Spinal cord (tissue), 10 donors: ENCODE data around the gene HP. TPM values are rescaled to one million over a fixed set of nuclear protein-coding genes. Genes with fewer than 3 reads are reported as not detected.

Experiments used
- DNase-seq, 6 donors: peaks; one replicate each; pipeline versions ENCODE4 v3.0.0 to v3.0.0-alpha.2; 2013 to 2015; ENCODE audit warnings: low spot score in 6 of 6, low read depth in 4 of 6
- H3K27ac ChIP-seq: one replicate; pipeline ENCODE4 v1.5.1; 2013; ENCODE audit warnings: low read depth, low read length, control low read depth
- H3K27me3 ChIP-seq: one replicate; pipeline ENCODE4 v1.6.1; 2013; ENCODE audit warnings: low read length; ENCODE audit not compliant: control insufficient read depth, insufficient read depth
- H3K36me3 ChIP-seq: one replicate; pipeline ENCODE4 v1.6.1; 2013; ENCODE audit warnings: low read length; ENCODE audit not compliant: control insufficient read depth, insufficient read depth
- H3K4me1 ChIP-seq: one replicate; pipeline ENCODE4 v1.6.1; 2013; ENCODE audit warnings: low read length; ENCODE audit not compliant: control insufficient read depth, insufficient read depth
- H3K4me3 ChIP-seq: one replicate; pipeline ENCODE4 v1.5.1; 2013; ENCODE audit warnings: low read depth, low read length, control low read depth
- H3K9me3 ChIP-seq: one replicate; pipeline ENCODE4 v1.6.1; 2013; ENCODE audit warnings: low read length; ENCODE audit not compliant: control insufficient read depth, insufficient read depth
- WGBS: methylation state at CpG from one replicate; pipeline ENCODE4 v1.1.5; 2013; ENCODE audit warnings: missing lambda C conversion rate; ENCODE audit not compliant: insufficient coverage; 5-methylcytosine and 5-hydroxymethylcytosine counted together
- polyA plus RNA-seq, 2 donors: library from polyadenylated mRNA; unstranded; fragments of 120-200 nt; gene quantifications; one replicate each; pipeline ENCODE4 v1.2.1, GENCODE V29; 2013; ENCODE audit not compliant: insufficient read length in 2 of 2
- total RNA-seq, 2 donors: library from RNA; depleted of rRNA in 1 of 2; stranded (reverse); fragments of 120-200 nt in 1 of 2; fragments of >200 nt in 1 of 2; gene quantifications; one replicate each; pipeline versions ENCODE4 v1.2.3 to v1.2.4, GENCODE V29; 2013 to 2014
- donor health status: healthy.

Gene HP
- total and polyA plus RNA-seq, 4 donors = 0.77 to 10.4 (median 1.4) TPM

GRCh38 chr16:72018470-72018869, 35.8 kb upstream of the HP start:
- DNase-seq = no peak
- no peak overlapping the region for H3K27ac ChIP-seq
- H3K9me3 ChIP-seq = no peaks in the 10 kb centered on the region
- WGBS = 80% methylated on average over 8 of the region's 9 CpGs
- H3K27me3 ChIP-seq = no peaks in the 10 kb centered on the region
- H3K4me1 ChIP-seq = peaks cover 4% of the 10 kb centered on the region
- no peak overlapping the region for H3K4me3 ChIP-seq
- H3K36me3 ChIP-seq = peaks cover 45% of the 10 kb centered on the region

DNA sequence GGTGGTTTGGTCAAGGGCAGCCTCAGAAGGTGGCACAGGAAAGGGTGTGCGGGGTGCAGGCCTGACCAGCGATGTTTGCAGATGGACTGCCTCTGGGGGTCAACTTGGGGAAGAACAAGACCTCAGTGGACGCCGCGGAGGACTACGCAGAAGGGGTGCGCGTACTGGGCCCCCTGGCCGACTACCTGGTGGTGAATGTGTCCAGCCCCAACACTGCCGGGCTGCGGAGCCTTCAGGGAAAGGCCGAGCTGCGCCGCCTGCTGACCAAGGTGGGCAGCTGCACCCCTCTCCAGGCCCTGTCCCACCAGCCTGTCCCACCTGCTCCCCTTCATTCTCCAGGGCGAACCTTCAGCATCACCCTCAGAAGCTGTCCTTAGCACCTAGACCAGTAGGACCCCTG, 33.3 kb upstream of the HP start:
- 71% methylated on average over 15 of the region's 15 CpGs for WGBS
- Histone ChIP-seq H3K36me3 (peaks cover 60% of the 10 kb centered on the region), H3K4me1 (no peaks in the 10 kb centered on the region), H3K9me3 (no peaks in the 10 kb centered on the region), H3K27me3 (no peaks in the 10 kb centered on the region), H3K4me3 (no peak overlapping the region), H3K27ac (no peak overlapping the region)
- no peak for DNase-seq

- no peak overlapping the region for H3K27ac ChIP-seq
- peaks cover 60% of the 10 kb centered on the region for H3K36me3 ChIP-seq
- no peak for DNase-seq
- 78% methylated on average over 13 of the region's 13 CpGs for WGBS
- no peaks in the 10 kb centered on the region for H3K9me3 ChIP-seq
- H3K4me3 ChIP-seq = no peak overlapping the region
- H3K4me1 ChIP-seq = no peaks in the 10 kb centered on the region
- no peaks in the 10 kb centered on the region for H3K27me3 ChIP-seq
Measured at GRCh38 chr16:72022127-72022526, 32.2 kb upstream of the HP start.

DNA sequence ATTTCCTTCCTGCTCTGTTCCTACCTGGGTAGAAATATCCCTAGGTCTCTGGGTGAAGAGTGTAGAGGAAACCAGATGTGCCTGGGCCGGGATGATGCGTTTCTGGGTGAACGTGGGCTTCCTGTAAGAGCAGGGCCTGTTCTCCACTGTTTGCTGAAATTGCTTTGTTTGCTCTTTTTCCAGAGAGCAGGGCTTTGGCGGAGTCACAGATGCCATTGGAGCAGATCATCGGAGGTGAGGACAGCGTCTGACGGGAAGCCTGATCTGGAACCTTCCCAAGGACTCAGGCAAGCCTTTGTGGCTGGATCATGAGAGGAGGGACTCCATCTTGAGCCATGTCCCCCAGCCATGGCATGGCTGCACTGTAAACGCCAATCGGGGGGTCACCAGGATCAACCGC, 30.3 kb upstream of the HP start:
- no peaks in the 10 kb centered on the region for H3K4me1 ChIP-seq
- no peaks in the 10 kb centered on the region for H3K9me3 ChIP-seq
- H3K36me3 ChIP-seq = peaks cover 49% of the 10 kb centered on the region
- no peak for DNase-seq
- 91% methylated on average over 9 of the region's 10 CpGs for WGBS
- no peak overlapping the region for H3K27ac ChIP-seq
- no peaks in the 10 kb centered on the region for H3K27me3 ChIP-seq
- H3K4me3 ChIP-seq = no peak overlapping the region

GRCh38 chr16:72024862-72025382, 29.4 kb upstream of the HP start:
- Histone ChIP-seq H3K36me3 (peaks cover 49% of the 10 kb centered on the region), H3K4me3 (no peak overlapping the region), H3K27ac (no peak overlapping the region), H3K4me1 (no peaks in the 10 kb centered on the region), H3K27me3 (no peaks in the 10 kb centered on the region), H3K9me3 (no peaks in the 10 kb centered on the region)
- DNase-seq = no peak
- 100% methylated on average over 1 of the region's 6 CpGs for WGBS

DNA sequence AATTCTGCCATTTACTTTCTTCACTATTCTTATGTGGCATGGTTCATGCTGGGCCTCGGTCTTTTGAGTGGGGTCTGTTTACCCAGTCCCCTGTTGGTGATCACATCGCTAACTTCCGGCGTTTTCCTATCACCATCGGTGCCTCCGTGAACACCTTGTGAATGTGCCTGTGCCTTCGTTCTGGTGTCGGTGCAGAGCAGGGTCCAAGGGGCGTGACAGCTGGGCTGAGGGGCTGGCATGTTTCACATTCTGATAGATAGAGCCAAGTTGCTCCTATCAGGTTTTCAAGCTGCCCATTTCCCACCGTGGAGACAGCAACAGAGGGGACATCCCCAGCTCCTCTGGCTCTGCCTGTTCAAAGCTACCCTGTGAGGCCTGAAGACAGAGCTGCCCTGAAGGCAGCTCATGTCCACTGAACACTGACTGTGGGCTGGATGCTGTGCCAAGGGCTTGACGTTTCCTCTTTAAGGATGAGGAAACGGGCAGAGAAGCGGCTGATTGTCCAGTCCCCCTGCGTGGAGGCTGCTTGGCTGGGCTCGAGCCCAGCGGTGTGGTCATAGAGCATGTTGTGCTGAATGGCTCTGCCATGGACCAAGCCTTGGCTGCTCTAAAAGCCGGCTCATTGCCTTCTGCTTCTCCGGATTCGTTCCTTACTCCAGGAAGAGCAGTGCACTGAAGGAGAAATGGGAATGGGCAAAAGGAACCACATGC, 28.7 kb upstream of the HP start:
- Histone ChIP-seq H3K4me1 (no peaks in the 10 kb centered on the region), H3K36me3 (peaks cover 48% of the 10 kb centered on the region), H3K4me3 (no peak overlapping the region), H3K27me3 (no peaks in the 10 kb centered on the region), H3K27ac (no peak overlapping the region), H3K9me3 (no peaks in the 10 kb centered on the region)
- DNase-seq = no peak
- WGBS = 89% methylated on average over 19 of the region's 19 CpGs

DNA sequence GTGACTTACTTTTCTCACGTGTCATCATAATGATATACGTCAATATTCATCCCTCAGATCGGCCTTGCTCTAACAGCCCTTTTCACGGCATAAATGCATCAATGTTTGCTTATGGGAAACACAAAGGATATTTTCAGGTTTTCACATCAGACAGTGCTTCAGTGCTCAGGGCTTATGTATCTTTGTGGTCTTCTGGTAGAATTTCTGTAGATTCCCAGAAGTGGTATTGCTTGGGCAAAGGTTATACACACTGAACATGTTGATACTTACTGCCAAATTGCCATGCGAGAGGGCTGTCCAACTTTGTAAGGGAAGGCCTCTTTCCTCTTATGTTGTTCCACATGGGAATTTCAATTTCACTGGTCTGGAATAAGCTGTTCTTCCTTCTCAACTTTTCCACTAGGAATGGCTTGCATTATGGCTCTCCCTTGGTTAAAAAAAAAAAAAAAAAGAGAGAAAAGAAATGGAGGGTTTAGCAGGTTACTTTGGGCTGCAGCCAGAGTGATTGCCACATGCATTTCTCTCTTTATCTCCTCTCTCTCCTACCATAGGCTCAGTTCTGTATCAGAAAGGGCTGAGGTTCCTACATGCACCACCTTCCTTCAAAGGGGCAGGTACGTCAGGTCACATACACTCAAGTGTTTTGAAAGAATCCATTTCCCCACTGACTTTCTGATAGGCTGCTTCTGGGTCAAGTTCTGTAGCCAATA, 26.5 kb upstream of the HP start:
- WGBS = 93% methylated on average over 3 of the region's 6 CpGs
- Histone ChIP-seq H3K27me3 (no peaks in the 10 kb centered on the region), H3K9me3 (no peaks in the 10 kb centered on the region), H3K4me3 (no peak overlapping the region), H3K4me1 (no peaks in the 10 kb centered on the region), H3K36me3 (peaks cover 26% of the 10 kb centered on the region), H3K27ac (no peak overlapping the region)
- no peak for DNase-seq

- no peak for DNase-seq
- Histone ChIP-seq H3K4me1 (no peaks in the 10 kb centered on the region), H3K27me3 (no peaks in the 10 kb centered on the region), H3K4me3 (no peak overlapping the region), H3K9me3 (no peaks in the 10 kb centered on the region), H3K36me3 (peaks cover 10% of the 10 kb centered on the region), H3K27ac (no peak overlapping the region)
- 91% methylated on average over 6 of the region's 7 CpGs for WGBS
Measured at GRCh38 chr16:72029567-72030271, 24.6 kb upstream of the HP start.

- H3K27me3 ChIP-seq = no peaks in the 10 kb centered on the region
- no peaks in the 10 kb centered on the region for H3K9me3 ChIP-seq
- 60% methylated on average over 1 of the region's 4 CpGs for WGBS
- no peak overlapping the region for H3K4me3 ChIP-seq
- no peaks in the 10 kb centered on the region for H3K4me1 ChIP-seq
- H3K36me3 ChIP-seq = no peaks in the 10 kb centered on the region
- DNase-seq = no peak
- H3K27ac ChIP-seq = no peak overlapping the region
Measured at GRCh38 chr16:72033437-72033836, 20.9 kb upstream of the HP start.
